Measurements from ENCODE around the gene KCNQ1.
A peak's percentile ranks its signal among the peaks of the same experiment; 100 is the strongest.

KCNQ1 gene

DNA sequence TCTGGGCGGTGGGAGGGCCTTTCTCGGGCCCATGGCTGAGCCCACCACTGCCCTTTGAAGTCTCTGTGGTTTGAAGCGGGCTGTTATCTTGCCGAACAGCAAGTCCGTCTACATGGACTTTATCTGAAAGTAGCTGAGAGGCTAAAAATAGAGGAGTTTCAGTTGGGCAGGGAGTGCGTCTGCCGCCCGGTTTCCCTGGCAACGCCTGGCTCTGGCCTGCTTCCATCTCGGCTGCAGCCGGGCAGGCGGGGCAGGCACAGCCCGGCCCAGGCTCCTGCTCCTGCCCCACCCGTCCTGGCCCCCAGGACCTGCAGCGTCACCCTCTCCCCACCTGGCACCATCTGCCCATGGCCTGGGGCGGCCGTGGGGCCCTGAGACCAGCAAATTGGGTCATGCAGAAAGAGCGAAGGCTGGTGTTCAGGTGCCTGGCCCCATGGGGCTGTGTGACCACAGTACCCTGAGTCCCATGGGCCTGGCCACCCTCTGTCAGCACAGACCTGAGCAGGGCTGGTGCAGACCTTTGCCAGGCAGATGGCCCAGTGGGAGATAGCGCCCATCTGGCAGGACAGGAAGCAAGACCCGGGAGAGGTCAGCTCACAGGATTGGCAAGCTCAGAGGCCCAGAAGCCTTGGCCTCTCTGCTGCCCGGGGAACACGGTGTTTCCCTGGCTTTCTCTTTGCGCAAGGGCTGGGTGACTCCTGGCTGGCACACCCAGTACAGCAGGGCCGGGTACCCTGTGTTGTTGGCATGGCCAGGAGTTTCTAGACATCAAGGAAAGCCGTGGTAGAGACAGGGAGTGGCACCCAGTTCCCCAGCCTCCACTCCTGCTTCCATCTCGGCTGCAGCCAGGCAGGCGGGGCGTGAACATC is 334.1 kb downstream of the KCNQ1 start:
- peak; percentile 74 for DNase-seq (ENCODE audit: low read depth, low spot score)

DNA sequence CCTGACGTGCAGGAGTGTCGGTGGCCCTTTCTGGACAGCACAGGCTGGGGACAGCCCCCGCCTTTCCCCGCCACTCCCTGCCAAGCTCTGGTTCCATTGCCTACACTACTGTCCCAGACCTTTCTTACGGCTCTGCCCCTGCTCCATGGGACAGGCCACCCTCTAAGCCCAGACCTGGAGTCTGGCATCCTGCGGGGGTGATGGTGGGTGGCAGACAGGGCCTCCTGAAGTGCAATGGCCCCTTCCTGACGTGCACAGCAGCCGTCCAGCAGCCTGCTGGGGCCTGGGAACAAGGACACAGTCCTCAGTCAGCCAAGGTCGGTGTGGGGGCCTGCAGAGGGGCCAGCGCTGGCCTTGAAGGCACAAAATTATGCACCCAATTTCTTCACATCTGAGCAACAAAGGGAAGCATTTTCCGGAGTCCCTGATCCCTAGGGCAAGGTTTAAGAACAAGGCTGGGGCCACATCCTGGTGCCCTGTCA is 334.7 kb downstream of the KCNQ1 start:
- DNase-seq (ENCODE audit: low read depth, low spot score) = no peak

DNA sequence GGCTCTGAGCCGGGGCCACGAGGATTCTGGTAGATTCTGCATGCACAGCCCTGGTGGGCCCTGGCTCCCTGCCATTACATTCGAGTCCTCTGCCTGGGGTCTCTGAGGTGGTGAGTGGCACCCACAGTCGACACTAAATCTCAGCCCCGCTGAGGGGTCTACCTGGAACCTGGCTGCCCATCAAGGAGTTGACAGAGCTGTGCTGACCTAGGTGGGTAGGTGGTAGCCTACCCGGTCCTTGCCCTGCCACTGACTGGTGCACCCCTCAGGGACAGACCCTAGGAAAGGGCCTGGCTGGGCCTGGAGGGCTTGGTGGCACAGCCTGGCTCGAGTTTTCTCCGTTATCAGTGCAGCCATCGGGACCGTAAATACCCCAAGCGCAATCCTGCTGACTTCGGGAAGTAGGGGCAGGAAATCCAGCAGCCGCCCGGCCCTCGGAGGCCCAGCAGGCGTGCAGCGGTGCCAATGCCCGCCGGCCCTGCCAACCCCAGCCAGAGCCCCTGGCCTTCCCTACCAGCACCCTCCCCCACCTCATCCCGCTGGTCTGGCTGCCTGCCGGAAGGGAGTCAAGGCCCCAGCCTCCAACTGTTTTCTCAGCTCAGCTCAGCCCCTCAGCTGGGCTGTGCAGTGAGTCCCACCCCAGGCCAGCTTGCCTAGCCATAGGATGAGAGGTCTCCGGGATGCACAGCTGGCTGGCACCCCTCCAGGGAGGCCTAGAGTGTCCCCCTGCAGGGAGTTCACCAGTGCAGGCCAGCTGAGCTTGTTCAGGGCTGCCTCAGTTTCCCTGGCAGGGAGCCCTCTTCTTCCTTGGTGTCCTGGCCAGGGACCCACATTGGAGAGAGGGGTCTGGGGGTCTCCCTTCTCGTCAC is 335.4 kb downstream of the KCNQ1 start:
- no peak for DNase-seq (ENCODE audit: low read depth, low spot score)

DNA sequence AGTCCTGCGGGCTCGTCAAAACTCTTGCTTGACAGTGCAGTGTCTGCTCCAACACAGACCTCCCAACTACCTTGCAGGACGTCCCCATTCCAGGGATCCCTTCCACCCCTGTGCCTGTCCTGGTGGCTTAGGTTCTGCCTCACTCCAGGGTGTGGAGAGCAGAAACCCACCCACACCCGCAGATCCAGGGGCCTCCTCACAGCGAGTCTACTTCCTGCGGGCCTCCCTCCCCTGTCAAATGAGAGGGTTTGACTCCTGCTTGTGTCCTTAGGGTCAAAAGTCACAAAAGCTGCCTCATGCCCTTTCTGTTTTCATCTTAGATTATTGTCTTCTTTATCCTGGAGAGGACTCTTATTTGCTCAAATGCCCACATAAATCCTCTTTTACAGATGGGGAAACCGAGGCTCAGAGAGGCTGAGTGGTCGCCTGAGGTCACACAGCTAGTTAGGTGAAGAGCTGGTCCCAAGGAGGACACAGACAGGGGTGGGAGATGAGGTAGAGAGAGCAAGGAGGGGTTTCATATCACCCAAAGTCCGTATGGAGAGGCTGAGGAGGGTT is 336.1 kb downstream of the KCNQ1 start:
- no peak for DNase-seq (ENCODE audit: low read depth, low spot score)

DNA sequence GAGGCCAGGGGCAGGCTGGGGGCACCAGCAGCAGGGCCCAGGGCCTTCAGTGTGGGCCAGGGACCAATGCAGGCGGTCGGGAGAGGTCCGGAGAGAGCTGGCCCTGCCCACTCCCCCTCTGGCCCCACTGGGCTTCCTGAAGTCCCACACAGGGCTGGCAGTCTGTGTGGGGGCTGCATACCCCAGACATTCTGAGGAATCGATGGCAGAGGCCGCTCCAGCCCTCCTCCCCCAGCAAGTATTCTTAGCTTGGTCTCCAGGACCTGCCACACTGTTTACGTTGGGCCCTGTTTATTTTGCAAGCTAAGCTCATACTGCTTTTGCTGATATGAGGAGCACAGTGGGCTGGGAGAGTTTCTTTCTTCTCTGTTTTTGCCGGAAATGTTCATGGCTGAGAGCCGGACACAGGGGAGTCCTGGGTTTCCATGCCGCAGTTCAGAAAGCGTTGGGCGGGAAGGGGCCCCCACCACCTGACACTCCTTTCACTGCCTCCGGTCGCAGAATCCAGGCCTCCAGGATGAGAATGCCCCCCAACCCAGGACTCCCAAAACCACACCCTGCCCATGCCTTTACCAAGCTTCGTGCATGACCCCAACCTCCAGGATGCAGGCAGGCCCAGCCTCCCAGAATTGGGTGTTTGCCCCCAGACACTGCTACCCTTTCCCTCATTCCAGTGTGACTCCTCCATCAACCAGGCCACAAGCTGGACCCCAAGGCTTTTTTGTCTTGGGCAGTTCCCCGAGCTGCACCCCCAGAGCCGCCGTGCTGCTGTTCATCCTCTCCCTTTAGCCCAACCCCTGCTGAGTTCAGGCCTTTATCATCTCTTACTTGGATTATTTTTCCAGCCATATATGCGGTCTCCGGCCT is 336.8 kb downstream of the KCNQ1 start:
- DNase-seq (ENCODE audit: low read depth, low spot score) = no peak

DNA sequence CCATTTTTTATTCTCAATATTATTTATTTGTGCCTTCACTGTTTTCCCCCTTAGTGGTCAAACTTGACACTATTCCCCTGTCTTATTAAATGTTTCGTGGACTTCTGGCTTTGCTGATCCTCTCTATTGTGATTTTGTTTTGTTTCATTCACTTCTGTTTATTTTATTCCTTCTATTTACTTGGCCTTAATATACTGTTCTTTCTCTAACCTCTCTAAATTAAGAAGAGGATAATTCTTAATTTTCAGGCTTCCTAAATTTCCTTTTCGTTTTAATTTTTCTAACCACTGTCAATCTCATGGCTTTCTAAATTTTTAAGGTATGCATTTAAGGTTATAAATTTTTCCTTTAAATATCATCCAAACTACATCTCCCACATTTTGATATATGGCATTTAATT is 338.0 kb downstream of the KCNQ1 start:
- DNase-seq (ENCODE audit: low read depth, low spot score) = no peak

DNA sequence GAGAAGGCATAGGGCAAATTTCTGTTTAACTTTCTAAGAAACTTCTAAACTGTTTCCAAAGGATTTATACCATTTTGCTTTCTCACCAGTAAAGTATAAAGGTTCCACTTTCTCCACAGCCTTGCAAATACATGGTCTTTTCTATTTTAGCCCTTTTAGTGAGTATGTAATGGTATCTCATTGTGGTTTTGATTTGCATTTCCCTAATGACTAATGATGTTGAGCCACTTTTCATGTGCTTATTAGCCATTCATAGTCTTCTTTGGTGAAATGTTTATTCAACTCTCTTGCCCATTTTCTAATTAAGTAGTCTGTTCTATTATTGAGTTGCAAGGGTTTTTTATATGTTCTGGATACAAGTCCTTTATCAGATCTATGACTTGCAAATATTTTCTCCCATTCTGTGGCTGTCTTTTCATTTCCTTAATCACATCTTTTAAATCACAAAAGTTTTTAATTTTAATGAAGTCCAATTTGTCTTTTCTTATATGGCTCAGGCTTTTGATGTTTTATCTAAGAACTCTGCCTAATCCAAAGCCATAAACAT is 338.8 kb downstream of the KCNQ1 start:
- no peak for DNase-seq (ENCODE audit: low read depth, low spot score)

DNA sequence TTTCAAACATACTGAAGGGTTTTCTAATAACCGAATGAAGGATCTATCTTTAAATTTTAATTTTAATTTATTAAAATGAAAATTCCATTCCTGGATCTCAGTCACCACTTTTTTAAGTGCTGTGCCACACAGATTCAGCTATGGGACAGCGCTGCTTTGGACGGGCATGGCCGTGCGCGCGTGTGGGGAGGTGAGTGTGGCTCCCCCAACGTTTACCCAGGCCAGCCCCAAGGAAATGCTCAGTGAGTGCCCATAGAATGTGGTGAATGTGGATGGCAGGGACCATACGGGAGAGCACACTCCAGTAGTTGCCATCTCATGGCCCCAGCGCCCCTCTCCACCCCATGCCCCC is 343.0 kb downstream of the KCNQ1 start:
- no peak for DNase-seq (ENCODE audit: low read depth, low spot score)

DNA sequence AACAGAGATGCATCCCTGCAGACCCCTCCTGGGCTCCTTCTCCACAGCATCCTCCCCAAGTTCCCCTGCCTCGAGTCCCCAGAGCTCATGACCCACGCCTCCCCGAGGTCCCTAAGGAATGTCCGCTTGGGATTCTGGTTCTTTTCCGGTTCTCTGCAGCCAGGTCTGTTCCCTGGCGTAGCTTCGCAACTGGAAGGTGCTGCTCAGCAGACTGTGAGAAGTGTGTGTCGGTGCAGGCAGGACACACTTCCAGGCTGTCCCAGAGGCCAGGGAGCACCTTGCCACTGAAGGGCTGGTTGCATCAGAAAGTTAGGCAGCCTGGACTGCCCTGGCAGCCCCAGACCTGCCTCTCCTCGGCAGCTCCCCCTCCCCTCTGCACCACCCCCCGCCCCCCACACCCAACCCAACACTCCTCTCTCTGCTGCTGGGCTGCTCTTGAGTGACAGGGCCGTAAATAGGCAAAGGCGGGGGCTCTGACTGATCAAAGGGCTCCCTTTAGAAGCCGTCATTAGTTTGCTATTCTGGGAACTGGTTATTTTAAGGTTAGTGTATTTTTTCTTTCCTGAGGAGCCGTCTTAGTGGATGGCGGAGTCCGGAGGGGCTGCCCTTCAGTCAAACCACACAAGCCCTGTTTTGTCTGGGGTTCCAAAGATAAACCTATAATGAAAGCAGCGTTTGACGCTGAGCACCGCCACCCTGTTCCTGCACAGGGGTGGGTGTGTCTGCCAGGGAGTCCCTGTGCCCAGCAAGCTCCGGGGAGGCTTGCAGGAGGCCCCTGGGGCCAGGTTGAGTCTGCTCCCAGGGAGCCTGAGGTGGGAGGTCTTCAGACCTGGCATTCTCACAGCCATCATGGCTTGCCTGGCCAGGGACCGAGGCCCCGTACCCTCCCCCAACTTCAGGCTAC is 343.6 kb downstream of the KCNQ1 start:
- peak; percentile 60 for DNase-seq (ENCODE audit: low read depth, low spot score)

DNA sequence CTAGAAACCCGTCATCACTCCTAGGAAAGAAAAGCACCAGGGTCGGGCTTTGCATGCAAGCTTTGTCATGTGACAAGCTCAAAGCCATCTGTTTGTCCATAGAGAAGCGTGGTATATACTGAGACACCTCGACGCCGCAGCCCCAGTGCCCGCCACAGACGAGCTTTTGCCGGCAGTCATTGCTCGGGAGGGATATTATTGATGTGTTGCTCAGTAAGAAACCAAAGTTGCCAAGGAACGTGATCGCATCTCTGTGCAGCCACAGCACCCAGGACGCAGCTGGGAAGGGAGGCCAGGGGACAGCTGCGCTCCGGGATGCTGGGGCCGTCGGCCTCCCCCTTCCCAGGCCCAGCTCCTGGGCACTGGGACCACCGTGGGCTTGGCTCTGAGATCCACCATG is 344.5 kb downstream of the KCNQ1 start:
- DNase-seq (ENCODE audit: low read depth, low spot score) = peak; percentile 4

DNA sequence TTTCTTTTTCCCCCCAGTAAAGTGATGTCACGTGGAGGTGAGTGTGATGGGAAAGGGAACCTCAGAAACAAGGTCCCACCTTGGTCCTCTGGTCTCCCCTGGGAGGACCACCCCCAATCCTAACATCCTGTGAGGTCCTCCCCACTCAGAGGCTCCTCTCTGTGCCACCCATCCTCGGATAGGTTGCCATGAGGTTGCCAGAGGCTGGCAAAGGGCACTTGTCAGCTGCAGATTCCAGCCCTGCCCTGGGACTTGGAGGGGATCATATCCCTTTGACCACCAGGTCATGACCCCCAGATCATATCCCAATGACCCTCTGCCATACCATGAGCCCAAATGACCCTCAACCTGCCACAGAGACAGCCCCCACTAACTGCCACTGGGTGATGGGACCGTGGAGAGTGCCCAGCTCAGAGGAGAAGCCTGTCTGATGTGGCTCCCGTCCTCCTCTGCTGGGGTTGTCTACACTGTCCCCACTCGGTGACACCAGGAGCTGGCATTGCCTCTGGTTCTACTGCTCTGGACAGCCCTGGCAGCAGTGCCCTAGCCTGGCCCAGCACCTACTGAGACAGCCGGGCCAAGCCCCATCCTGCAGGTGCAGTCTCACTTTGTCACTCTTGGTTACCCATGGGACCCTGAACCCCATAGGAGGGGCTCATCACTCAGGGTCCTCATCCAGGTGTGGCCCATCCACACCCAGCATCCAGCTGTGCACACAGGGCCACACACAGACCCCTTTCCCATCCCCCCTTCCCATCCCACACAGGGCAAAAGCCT is 345.2 kb downstream of the KCNQ1 start:
- peak; percentile 0 for DNase-seq (ENCODE audit: low read depth, low spot score)

DNA sequence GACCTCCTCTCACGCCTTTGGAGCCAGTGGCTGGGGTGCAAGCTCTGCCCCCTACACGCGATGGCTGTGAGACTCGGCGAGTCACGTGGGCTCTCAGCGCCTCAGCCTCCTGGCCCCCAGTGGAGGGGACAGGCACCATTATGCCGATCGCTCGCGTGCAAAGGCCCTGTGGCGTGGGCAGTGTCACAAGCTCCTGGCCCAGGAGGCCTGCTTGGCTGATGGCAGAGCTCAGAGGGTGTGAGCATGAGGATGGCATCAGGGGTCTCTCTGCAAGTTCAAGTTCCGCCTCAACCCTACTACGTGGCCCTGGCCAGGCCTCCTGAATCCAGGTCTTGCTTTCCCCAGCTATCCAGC is 345.7 kb downstream of the KCNQ1 start:
- DNase-seq (ENCODE audit: low read depth, low spot score) = no peak

DNA sequence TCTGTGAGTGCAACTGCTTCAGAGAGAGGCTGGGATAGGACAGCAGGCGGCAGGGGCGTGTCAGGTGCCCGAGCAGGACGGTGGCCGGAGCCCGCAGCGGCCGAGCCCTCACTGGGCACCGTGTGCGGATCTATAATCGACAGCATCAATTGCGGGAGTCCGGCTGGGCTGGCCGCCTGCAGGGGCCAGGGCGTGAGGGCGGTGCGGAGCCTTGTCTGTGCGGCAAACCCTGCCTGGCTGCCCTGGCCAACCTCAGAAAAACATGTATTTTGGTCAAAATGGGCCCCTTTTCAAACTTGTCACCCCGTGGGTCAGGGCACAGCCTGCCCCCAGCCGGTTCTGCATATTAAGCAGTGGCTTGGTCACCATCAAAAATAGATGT is 346.3 kb downstream of the KCNQ1 start:
- no peak for DNase-seq (ENCODE audit: low read depth, low spot score)

DNA sequence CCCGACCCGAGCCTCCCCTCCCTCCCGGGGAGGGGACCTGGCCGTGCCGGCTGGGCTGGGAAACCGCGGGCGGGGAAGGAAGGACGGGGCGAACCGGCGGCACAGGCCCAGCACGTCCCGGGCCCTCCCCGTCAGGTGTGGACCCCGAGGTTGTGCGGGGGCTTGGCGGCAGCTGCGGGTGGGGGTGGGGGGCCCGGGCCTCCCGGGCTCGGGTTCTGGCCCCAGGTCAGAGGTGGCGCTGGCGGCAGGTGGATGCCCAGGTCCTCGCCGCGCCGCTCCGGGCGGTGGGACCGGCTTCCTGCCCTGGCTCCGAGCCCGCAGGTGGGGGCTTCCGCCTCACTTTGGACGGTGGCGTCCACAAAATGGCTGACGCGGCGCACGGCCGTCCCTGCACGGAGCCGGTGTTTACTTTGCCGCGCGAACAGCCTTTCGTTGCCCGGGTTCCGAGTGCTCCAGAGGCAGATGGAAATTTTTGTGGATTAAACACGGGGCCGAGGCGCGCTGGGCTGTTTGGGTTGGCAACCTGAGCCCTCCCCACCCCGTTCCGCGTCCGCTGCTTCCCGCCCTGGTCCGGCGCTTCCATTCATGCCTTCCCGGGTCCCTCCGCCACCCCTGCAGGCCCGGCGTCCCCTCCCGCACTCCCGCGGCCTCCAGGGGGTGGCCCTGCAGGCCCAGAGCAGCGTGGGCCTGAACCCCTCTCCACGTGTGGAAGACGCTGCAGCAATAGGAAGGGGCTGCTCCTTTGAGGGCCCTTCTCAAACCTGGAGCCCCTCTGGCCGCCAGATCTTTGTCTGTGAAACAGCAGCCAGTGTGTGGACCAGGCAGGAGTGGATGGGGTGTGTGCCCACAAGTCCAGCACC is 346.9 kb downstream of the KCNQ1 start:
- DNase-seq (ENCODE audit: low read depth, low spot score) = no peak

DNA sequence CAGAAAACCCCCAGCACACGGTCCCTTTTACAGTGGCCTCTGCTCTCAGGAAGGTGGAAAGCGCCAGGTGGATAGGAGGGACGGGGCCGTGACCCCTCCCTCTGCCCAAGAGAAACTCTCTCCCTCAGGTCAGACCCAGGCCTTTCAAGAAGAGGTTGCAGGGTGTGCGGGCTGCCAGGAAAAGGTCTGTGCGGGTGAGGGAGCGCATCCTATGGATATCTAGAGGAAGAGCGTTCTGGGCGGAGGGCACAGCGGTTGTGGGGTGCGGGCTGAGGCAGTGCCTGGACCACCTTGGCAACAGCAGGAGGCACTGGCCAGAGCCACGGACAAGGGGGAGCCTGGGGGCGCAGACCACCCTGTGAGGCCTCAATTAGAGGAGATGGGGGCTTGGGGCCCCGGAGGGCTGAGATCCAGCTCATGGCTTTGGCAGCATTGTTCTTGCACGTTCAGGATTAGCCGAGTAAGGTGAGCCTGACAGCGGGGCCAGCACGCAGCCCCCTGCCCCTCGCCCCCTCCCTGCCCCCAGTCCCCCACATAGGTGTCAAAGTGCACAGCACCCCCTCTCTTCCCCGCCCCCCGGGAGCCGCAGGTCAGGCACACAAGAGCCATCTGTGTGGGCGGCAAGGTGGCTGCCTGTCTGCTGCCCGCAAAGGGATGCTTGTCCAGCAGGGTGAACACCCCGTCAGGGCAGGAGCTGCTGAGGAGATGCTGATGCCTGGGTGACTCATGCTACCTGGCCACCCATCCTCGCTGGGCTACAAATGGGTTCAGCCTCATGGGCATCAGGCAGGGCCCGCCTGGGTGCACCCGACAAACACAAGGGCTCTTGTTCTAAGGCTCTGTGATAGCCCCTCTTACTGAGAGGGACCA is 347.8 kb downstream of the KCNQ1 start:
- DNase-seq (ENCODE audit: low read depth, low spot score) = no peak

DNA sequence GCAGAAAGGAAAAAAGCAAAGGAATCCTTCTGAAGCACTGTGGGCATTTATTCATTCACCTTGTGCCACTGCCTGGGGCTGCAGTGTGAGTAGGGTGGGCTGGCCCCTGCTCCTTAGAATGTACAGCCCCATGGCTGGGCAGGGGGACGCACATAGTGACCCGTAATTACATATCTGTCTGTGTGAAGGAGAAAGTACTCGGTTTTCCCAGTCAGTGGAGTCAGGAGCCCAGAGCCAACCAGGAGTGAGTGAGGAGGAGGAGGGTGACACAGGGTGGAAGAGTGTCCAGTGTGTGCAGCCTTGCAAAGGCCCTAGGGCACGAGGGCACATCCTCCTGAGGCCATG is 348.9 kb downstream of the KCNQ1 start:
- no peak for DNase-seq (ENCODE audit: low read depth, low spot score)
